Activated T-cell treated with anti-CD3 and anti-CD28 coated beads, Interleukin-2, amount 50 U/mL, for 48 hours (primary cell): ENCODE data around the gene CXADR.

Source experiments
- DNase-seq, 2 experiments: peaks; one replicate each; pipeline ENCODE4 v3.0.0-alpha.2; 2020

Gene CXADR

DNA sequence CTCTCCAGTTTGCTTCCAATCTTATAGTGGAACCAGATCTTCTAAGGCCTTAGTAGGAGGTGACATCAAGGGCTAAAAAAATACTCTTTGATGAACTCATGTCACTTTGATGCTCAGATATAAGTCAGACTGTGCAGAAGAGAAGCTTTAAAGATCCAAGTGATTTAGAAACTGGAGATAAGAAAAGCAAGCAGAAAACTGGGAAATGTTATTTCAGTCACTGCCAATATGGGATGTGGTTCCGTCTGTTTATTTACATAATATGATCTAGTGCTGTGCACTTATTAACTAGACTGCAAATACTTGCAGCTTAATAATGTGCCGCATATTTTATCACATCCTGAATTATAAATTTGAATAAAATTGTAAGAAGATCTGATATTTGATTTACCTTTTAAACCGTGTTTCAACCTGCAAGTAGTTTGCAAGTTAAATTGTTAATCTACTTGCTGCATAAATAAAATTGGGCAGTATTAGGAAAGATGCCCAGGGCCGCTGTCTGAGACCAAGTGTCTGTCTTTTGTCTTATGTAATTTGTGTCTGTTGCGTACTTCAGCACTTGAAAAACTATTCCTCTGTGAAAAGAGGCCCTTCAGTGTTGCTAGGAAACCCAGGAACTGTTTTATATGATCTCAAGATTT, 29.6 kb downstream of the CXADR start:
- no peak for DNase-seq

DNA sequence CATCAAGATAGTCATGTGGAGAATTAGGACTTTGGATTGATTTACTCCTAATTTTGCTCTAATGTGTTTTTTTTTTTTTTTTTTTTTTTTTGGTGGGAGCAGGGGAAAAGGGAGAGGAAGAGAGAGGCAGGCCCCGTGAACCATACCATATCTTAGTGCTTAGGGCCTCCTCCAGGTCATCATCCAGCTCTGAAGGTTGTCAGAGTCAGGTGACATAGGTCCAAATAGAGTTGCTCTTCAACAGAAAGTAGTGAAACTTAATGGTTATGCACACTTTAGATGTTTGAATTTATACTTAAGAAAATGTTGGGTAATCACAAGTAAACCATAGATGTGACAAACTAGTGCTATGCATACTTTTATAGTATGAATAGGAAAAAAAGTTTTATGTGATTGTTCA, 32.2 kb downstream of the CXADR start:
- no peak for DNase-seq

DNA sequence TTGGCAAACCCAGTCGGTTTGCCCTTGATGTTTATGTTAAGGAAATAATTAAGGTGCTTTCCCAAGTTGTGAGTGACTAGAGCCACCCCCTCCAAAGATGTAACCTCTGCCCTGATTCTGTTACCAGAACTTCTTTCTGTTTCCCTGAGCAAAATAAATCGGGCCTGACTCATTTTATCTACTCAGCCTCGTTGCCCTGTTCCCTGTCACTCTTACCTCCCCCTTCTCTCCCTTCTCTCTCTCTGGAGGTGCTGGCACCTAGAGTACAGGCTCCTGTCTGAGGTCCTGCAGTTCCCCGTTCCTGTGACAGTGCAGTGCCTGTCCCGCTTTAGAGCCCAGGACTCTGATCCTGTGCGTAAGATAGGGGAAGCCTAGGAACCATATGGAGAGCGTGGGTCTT, 35.4 kb downstream of the CXADR start:
- no peak for DNase-seq

DNA sequence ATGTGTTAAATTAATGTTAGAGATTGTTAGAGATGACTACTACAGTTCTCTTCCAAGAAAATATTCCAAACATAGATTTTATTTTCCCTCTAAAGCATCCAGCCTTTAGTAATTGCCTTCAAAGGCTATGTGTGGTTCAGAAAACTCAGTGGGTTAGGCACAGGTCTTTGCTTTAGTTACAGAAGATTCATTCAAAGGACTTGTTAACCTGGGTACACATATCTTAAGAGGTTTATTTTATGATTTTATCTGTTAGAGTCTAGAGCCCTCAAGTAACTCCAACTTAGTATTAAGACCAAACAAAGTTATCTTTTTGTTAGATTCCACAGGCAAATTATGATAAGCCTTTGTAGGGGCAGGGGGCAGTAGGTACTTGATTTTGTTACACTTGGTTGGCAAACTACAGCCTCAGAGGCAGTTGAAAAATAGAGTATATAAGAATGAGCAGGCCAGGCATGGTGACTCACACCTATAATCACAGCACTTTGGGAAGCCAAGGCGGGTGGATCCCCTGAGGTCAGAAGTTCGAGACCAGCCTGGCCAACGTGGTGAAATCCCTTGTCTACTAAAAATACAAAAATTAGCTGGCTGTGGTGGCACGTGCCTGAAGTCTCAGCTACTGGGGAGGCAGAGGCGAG, 37.9 kb downstream of the CXADR start:
- no peak for DNase-seq

DNA sequence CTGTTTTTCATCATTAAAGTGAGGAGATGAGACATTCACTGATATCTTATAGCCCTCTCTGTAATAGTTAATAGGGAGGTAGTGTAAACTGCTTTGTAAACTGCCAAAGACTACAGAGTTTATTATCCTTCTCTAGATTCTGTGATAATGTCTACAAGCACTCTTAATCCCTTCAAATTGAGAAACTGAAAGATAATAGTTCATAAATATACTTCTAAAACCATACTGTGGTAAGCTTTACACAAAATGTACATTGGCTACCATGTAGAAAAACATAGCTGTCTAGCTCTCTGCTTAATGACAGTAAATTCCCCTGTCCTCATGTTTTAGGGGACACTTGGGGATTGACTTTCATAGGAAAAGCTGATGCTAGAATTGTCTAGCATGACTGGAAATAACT, 39.6 kb downstream of the CXADR start:
- no peak for DNase-seq

DNA sequence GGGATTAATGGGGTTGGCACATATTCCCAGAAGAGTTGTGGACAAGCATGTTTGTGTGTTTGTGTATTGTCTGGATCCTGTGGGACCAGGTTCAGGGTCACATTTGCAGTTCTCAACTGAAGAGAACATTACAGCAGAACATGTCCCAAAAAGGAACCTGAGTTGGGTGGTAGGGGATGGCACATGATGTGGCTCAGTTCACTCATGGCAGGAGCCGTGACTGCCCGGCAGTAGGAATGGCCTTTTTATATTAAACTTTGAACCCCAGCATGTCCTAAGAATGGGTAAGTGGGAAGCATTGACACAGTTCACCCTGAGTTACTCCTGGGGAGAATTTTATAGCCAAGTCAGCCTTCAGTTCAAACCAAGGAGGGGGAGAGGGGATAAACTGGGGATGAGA, 41.3 kb downstream of the CXADR start:
- DNase-seq, result no peak

DNA sequence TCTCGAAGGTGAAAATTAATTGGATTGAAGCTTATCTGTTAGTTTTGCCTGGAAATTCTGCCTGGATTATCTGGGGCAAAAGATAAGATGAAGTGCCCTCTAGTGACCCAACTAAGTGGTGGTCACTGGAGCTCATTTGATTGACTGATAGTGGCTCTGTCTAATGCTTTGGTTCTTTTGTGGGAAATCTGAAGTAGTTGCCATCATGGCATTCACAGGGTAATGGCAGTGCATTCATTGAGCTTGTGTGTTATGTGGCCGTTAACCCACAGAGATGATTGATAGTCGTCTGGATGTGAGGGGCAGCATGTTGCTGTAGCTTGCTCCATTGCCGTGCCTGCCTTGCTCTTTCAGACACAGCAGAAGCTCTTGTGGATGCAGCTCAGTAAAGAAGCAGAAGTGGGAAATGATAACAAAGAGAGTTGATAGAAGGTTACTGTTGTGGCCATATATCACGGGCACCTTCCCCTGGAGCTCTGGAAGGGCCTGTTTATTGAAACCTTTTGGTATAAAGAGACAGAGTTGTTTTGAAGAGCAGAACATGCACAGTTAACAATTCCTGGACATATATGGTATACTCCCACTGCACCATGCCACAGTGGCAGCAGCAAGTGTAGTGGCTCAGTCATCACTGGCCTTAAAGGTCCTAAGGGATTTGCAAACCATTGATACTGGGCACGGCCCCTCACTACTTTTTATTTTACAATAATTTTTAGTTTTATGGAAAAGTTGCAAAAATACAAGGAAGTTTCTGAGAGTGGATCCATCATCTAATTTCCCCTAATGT, 42.0 kb downstream of the CXADR start:
- no peak for DNase-seq

DNA sequence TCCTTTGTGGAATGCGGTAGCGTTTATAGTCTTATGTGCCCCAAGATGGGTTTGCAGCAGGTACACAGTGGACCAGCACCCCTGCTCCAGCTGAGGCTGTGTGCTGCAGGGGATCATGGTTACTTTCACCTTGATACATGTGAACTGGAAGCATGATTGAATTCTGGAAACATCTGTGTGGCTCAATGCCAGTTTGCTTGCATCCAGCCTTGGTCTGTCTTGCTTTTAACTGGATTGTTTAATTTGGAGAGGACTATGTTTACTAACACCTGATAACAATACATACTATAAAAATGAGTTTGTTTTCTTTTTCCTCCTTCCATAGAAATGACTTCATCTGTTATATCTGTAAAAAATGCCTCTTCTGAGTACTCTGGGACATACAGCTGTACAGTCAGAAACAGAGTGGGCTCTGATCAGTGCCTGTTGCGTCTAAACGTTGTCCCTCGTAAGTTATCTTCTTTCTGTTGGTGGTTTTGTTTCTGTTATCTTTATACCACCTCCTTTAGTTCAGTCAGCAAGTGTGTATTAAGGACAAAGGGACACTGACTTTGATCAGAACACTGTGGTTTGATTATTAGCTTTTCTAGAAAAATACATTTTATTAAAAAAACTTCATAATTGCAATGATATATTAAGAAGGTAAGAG, 47.7 kb downstream of the CXADR start:
- no peak for DNase-seq

DNA sequence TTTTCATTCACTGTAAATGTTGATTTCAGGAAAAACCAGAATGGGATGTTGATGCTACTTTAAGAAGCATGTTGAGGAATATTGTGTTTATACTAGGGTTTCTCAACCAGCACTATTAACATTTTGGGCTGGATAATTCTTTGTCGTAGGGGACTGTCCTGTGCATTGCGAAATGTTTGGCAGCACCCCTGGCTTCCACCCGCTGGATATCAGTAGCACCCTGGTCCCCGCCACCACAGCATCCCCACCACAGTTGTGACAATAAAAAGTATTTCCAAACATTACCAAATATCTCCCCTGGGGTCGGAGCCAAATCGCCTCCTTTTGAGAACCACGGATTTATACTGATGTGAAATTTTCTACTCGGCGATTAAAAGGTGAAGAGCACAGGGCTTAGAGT, 57.9 kb downstream of the CXADR start:
- no peak for DNase-seq

DNA sequence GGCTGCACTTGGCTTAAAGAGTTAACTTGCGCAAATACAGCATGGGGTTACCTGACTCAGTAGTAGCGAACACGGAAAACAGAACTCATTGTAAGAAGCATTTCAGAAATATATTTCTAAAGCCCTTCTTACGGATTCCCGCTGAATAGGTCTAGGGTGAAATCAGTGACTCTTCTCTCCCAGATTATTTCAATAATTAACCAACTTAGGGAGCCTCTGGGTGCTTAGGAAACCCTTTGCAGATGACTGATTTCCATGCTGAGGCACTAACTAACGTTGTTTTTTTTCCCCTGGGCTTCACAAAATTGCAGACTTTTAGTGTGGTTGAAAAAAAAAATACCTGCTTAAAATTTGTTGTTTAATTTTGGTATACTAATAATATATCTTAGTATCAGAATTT, 59.6 kb downstream of the CXADR start:
- DNase-seq, result no peak

DNA sequence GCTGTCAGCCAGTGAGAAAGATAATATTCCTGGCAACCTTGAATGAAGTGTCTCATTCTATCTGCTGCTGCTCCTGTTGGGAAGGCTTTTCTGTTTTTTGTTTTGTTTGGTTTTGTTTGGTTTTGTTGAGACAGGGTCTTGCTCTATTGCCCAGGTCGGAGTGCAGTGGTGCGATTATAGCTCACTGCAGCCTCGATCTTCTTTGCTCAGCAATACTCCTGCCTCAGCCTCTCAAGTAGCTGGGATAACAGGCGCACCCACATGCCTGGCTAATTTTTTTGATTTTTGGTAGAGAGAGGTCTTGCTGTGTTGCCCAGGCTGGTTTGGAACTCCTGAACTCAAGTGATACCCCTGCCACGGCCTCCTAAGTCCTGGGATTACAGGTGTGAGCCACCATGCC, 62.2 kb downstream of the CXADR start:
- no peak for DNase-seq

DNA sequence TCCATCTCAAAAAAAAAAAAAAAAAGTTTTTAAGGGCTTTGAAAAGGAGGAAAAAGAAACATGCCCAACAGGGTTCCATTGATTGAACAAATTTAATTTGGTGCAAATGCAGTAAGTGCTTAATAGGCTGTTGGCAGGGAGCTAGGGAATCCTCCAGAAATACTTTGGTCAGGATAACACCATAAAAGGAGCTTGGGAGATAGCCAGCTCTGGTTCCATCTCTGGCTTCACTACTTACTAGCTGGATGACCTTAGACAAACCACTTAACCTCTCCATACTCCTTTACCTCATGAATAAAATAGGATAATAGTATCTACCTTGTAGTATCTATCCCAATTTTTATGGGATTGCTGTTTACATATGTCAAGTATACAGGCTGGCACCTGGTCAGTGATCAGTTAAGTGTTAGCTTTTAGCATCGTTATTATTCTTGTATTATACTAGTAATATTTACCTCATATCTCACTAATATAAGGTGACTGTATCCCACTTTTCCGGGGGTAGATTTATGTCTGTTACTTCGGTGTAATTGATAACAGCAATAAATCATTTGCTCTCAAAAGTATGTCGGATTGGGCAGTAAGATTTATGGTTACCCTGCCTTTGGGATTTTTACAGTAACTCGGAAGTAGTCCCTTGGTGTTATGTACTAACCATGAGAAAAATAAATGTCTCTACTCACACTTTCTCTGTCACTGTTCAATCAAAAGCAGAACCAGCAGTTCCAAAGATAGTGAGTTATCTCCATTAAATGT, 63.4 kb downstream of the CXADR start:
- no peak for DNase-seq

DNA sequence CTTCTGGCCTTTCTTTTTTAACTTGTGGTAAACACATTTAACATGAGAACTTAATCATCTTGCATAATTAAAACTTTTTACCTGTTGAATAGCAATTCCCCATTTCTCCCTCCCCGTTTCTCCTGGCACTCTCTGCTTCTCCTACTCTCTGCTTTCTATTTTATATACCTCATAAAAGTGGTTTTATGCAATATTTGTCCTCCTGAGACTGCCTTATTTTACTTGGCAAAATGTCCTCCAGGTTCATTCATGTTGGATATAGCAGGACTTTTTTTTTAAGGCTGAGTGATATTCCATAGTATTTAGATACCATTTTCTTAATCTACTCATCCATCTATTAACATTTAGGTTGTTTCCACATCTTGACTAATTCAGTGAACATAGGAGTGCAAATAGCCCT, 64.9 kb downstream of the CXADR start:
- DNase-seq, result no peak

DNA sequence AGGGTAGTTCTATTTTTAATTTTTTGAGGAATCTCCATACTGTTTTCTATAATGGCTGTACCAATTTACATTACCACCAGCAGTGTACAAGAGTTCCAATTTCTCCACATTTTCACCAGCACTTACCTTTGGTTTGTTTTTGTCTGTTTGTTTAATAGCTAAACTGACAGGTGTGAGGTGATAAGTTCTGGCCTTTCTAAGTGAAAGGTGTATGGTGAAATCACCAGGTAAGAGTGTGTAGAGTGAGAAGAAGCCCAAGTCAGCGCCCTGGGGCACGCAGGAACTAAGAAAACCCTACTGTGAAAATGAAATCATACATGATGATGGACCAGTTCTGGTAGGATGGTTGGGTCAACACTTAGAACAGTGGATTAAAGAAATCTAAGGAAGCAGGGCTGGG, 65.3 kb downstream of the CXADR start:
- no peak for DNase-seq

DNA sequence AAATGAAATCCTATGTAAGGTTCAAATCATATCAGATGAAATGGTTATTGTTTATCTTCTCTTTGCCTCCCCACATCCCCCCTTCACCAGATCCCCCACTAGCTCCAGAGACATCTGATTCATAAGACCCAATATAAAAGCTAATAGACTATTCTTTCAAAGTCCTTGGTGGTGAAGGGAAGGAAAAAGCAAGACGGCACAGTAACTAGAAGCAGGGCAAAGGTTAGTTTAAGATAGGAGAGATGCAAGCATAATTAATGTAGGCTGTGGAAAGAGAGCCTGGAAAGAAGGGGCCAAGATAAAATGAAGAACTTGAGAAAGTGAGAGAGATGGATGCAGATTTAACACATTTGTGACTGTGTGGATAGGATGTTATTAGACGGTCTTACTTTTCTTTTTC, 66.0 kb downstream of the CXADR start:
- DNase-seq, result no peak

DNA sequence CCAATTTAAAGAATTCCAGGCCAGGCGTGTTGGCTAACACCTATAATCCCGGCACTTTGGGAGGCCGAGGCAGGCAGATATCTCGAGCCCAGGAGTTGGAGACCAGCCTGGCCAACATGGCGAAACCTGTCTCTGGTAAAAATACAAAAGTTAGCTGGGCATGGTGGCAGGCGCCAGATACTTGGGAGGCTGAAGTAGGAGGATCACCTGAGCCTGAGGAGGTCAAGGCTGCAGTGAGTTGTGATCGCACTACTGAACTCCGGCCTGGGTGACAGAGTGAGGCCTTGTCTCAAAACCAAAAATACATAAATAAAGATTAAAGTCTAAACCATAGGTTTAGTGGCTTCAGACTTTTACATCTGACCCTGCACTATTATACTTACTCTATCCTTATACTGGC, 67.5 kb downstream of the CXADR start:
- DNase-seq, result no peak

DNA sequence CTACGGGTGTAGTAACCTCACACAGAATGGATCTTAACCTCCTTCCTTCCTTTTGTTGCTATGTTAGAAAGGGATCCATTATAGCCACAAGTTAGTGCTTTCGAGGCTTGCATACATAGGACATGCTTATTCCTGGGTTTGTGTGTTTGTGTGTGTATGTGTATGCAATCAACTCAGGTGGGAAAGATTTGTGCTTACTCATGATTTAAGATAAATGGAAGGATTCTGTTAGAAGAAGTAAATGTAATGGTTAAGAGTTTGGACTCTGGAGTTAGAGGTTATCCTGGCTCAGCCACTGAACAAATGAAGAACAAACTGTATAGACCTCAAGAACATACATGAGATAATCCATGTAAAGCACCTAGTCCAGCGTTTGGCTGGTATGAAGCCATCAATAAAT, 71.1 kb downstream of the CXADR start:
- no peak for DNase-seq

DNA sequence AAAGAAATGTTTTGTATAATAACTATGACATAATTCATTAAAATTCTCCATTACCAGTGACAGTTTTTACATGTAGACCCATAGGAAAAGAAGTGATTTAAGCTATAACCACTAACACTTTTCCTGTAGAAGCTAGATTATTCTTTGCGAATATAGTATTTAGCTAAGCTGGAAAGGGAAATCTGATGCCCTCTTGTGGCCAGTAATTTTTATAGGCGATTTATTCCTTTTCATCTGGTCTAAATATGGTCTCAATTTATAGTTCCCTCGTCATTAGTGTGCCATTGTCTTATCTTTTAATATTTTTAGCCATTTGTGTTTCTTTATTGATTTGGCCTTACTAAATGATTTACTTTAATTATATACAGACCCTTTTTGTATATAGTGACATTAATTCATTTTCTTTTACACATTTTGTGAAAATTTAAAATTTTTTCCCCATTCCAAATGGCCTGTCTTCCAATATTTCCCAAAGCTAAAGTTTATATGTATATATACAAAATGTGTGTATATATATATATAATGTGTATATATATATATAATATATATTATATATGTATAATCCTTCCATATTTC, 73.1 kb downstream of the CXADR start:
- DNase-seq, result no peak

DNA sequence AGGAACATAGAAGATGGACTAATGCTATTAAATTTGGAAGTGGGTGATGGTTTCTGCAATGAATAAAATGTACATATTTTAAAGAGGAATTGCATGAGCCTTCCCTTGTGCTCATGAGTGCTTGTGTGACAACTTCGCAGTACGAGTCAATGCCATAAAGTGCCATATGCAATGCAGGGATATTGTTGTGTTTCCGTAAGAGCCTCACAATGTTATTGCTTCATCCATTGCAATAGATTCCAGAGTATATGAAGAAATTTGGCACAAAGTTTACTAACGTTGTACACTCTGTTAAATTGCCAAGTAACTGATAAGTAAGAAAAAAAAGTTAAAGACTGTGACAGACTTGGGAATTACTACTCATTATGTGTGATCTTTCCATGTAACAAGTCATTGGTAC, 77.6 kb downstream of the CXADR start:
- DNase-seq, result no peak

DNA sequence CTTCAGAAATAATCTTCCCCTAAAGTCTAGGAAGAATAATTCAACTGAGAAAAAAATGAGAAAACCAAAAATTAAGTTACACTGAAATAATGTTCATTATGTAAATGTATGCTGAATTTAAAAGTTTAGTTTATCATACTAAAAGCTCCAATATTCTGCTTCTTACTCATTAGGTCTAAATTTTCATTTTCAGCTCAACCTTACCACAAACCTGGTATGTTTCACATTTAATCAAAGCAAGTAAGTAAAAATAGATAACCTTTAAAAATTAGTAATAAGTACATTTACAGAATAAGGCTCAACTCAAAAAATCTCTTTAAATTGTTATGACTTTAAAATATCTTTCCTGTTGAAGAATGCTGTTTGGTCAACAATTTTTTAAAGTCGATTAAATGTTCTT, 84.8 kb downstream of the CXADR start:
- DNase-seq, result no peak

DNA sequence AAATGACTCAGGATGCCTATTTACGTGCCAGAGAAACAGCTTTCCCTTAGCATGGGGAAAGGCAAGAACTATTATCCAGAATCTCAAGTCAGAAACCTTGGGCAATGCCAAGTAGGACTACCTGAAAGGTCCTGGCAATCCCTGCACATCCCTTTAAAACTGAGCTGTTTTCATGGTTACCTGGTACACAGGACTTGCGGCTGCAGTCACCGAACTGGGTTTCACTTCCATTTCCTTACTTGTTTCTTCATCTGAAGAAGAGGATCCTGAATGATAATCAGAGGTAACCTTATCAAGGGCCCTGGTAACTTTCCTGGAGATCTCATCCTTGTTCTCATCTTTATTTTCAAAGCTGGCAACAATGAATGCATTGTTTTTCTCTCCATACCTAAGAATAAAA, 85.6 kb downstream of the CXADR start:
- no peak for DNase-seq

DNA sequence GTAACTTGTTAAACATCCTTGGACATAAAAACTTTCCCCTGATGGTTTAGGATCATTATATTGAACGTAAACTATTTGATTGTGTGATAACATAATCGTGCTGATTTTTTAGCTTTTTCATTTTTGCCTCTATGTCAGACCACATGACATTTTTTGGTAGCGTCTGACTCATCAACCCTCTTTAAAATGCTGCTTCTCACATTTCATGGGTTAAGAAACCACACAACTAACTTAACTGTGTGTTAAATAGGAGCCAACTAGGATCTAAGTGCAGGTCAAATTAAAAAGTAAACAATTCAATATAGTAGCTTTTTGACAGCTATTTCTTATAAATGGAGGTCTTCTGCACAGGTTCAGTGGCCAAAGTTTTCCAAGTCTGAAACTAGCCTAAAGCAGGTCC, 90.0 kb downstream of the CXADR start:
- no peak for DNase-seq

DNA sequence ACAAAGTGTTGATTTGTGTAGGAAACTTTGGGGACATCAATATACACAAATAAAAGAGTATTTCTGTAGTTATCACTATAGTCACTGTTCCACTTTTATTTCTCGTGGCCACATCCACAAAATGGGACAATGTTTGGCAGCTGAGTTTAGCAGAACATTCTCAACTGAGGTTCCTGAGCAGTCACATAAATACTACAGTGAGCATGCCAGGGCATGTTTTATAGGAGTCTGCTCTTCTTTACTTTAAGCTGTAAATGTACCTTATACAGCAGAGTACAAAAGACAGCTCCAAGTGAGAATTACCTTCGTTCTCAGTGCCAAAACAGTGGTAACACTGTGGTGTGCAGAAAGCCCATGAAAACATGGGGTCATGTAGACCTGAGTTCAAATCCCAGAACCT, 94.8 kb downstream of the CXADR start:
- DNase-seq, result no peak
